Endothelial cell (in vitro differentiated cells): ENCODE data around the gene NPHS1. TPM values are rescaled to one million over a fixed set of nuclear protein-coding genes. Genes with fewer than 3 reads are reported as not detected.

Experiments
- DNase-seq: peaks from one replicate; pipeline ENCODE4 v3.0.0; 2021; ENCODE audit warnings: low spot score
- H3K27ac Mint-ChIP-seq: one replicate; pipeline ENCODE4 v1.8.0; 2021; ENCODE audit warnings: mixed read lengths, inconsistent platforms; ENCODE audit not compliant: unreplicated experiment
- H3K27me3 Mint-ChIP-seq: one replicate; pipeline ENCODE4 v1.8.0; 2021; ENCODE audit warnings: mild to moderate bottlenecking, moderate library complexity, mixed read lengths, inconsistent platforms; ENCODE audit not compliant: unreplicated experiment
- H3K36me3 Mint-ChIP-seq: one replicate; pipeline ENCODE4 v1.8.0; 2021; ENCODE audit warnings: mild to moderate bottlenecking, low read depth, mixed read lengths, inconsistent platforms; ENCODE audit not compliant: unreplicated experiment
- H3K4me1 Mint-ChIP-seq: one replicate; pipeline ENCODE4 v1.8.0; 2021; ENCODE audit warnings: mild to moderate bottlenecking, mixed read lengths, inconsistent platforms; ENCODE audit not compliant: unreplicated experiment
- H3K4me3 Mint-ChIP-seq: one replicate; pipeline ENCODE4 v1.8.0; 2021; ENCODE audit warnings: mild to moderate bottlenecking, mixed read lengths, inconsistent platforms; ENCODE audit not compliant: unreplicated experiment
- H3K9me3 Mint-ChIP-seq: one replicate; pipeline ENCODE4 v1.8.0; 2021; ENCODE audit warnings: mixed read lengths, inconsistent platforms; ENCODE audit not compliant: unreplicated experiment
- CTCF ChIP-seq: fragments of 200-600 bp; sonication (generic); IDR thresholded peaks from one replicate; pipeline ENCODE4 v1.5.0; 2021; ENCODE audit warnings: antibody characterized with exemption; ENCODE audit not compliant: unreplicated experiment
- total RNA-seq: library from RNA; stranded (reverse); fragmentation: NEBNext Ultra II Directional; extraction: Animal tissue kit (Norgen Biotek cat#: 25700); gene quantifications from one replicate; pipeline ENCODE4 v1.2.1, GENCODE V29; 2021; ENCODE audit not compliant: unreplicated experiment

NPHS1 gene
- total RNA-seq, 1 donor from 2014 or later = not detected

DNA sequence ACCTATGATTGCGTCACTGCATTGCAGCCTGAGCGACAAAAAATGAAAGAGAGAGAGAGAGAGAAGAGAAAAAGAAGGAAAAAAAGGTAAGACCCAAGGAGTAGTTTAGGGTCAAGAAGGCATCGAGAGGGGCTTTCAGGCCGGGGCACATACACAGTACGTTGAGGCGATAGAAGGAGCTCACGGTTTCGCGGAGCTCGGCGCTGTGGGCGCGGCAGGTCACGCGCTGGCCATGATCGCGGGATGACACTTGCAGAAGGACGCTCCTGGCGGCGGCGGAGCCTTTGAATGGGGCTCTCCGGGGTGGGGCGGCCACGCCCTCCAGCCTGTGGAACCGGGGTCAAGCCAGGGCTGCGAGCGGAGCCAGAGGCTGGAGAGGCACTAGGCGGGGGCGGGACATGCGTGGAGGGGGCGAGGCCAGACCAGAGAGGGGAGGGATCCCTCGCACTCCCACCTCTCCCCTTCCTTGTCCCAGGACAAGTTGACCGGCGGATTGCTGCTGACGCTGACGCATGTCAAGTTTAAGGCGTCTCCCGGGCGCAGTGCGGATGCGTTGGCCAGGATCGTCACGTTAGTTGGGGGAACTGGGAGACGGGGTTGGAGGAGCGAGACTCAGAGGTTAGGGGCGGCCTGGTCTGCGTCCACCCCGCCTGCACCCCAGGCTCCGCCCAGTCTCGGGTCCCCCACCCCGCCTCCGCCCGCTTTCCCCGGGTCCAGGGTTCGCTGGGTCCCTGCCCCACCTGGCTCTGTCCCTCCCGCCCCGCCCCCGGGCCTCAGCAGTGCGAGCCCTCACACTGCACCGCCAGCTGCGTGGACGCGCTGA is 6.9 kb downstream of the NPHS1 start:
- peaks cover 13% of the 10 kb centered on the region for H3K4me1 Mint-ChIP-seq
- H3K27me3 Mint-ChIP-seq = peaks cover 23% of the 10 kb centered on the region
- no peaks in the 10 kb centered on the region for H3K36me3 Mint-ChIP-seq
- H3K4me3 Mint-ChIP-seq = peak overlapping the region; percentile 72
- H3K9me3 Mint-ChIP-seq = no peaks in the 10 kb centered on the region
- no peak for TF ChIP-seq CTCF
- no peak overlapping the region for H3K27ac Mint-ChIP-seq
- DNase-seq = no peak

- Mint-ChIP-seq H3K27me3 (peaks cover 23% of the 10 kb centered on the region), H3K4me3 (peak overlapping the region; percentile 72), H3K27ac (no peak overlapping the region)
Measured at GRCh38 chr19:35844482-35845214, 7.7 kb downstream of the NPHS1 start.

GRCh38 chr19:35843676-35844481 is 8.4 kb downstream of the NPHS1 start:
- no peaks in the 10 kb centered on the region for H3K9me3 Mint-ChIP-seq
- peaks cover 23% of the 10 kb centered on the region for H3K27me3 Mint-ChIP-seq
- TF ChIP-seq CTCF = no peak
- H3K4me1 Mint-ChIP-seq = peaks cover 13% of the 10 kb centered on the region
- no peak overlapping the region for H3K27ac Mint-ChIP-seq
- no peaks in the 10 kb centered on the region for H3K36me3 Mint-ChIP-seq
- no peak overlapping the region for H3K4me3 Mint-ChIP-seq
- no peak for DNase-seq

More at GRCh38 chr19:35844482-35845214, 7.7 kb downstream of the NPHS1 start:
- peaks cover 13% of the 10 kb centered on the region for H3K4me1 Mint-ChIP-seq
- no peak for TF ChIP-seq CTCF
- no peak for DNase-seq
- no peaks in the 10 kb centered on the region for H3K36me3 Mint-ChIP-seq
- no peaks in the 10 kb centered on the region for H3K9me3 Mint-ChIP-seq

DNA sequence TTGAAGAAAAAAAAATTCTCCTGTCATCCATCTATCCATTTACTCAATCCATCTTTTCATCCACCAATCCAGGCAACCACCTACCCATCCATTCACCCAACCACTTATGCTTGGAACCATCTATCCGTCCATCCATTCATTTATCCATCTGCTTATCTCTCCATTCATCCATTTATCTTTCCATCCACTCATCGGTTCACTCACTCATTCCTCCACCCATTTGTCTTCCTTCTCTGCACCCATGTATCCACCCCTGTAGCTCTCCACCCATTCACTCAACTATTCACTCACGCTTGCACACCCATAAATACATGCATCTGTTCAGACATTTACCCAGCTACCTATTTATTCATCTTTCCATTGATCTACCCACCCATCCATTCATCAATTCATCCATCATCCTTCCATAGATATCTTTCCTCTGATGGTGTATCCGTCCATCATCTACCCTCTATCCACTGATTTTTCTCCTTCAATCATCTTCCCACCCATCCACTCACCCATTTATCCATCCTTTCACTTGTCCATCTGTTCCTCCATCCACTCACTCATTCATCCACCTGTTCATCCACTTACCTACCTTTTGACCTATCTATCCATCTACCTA is 9.5 kb downstream of the NPHS1 start:
- Mint-ChIP-seq H3K4me3 (no peak overlapping the region), H3K9me3 (no peaks in the 10 kb centered on the region)

More for the DNA sequence above, 9.5 kb downstream of the NPHS1 start:
- Mint-ChIP-seq H3K36me3 (no peaks in the 10 kb centered on the region), H3K27me3 (peaks cover 19% of the 10 kb centered on the region), H3K4me1 (peaks cover 13% of the 10 kb centered on the region), H3K27ac (no peak overlapping the region)
- no peak for DNase-seq
- TF ChIP-seq CTCF = no peak
